ENCODE data around the gene GGT6.

Gene GGT6

DNA sequence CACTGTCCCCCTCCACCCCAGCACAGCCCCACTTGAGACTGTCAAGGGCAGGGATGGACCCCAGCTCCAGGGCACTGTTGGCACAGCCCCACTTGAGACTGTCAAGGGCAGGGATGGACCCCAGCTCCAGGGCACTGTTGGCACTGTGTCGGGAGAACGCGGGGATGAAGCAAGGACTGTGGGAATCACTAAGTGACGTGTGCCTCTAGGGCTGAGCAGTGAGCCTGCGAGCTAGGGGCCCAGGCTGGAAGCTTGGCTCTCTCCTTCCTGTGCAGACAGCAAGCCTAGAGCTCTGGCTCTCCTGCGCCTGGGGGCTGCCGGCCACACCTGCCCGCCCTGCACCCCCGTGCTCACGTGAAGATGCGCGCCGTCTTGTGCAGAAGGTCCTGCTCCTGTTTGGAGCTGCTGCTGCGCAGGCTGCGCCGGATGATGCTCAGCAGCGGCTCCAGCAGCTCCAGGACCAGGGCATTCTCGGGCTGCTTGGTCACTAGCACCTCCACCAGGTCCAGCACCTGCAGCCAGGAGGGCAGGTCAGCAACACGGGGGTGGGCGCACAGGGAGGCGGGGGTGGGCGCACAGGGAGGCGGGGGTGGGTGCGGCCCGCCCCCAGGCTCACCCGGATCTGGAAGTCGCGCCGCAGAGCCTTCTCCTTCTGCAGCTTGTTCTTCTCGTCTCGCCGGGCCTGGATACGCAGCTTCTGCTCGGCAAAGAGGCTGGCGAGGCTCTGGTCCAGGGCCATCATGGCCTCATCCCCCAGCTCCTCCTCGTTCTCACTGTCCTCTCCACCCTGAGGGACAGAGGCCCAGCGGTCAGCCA, 16.0 kb downstream of the GGT6 start:
- H3K27ac ChIP-seq (ENCODE audit: low read length): no peak overlapping the region
- no peaks in the 10 kb centered on the region for H3K79me2 ChIP-seq (ENCODE audit: low read length)
- peaks cover 4% of the 10 kb centered on the region for H3K36me3 ChIP-seq (replicated peaks; ENCODE audit: low read depth, low read length)
- no peak overlapping the region for H3K4me3 ChIP-seq (ENCODE audit: low read length)
- H3K9ac ChIP-seq (ENCODE audit: low read length): no peak overlapping the region
- no peaks in the 10 kb centered on the region for H3K9me3 ChIP-seq (ENCODE audit: insufficient read depth, low read length)
- no peaks in the 10 kb centered on the region for H3K27me3 ChIP-seq (ENCODE audit: low read depth, low read length)
- no peak for TF ChIP-seq EZH2phosphoT487 (IDR thresholded peaks at IDR 0.05; ENCODE audit: low read depth)
- TF ChIP-seq, protein P1, sequence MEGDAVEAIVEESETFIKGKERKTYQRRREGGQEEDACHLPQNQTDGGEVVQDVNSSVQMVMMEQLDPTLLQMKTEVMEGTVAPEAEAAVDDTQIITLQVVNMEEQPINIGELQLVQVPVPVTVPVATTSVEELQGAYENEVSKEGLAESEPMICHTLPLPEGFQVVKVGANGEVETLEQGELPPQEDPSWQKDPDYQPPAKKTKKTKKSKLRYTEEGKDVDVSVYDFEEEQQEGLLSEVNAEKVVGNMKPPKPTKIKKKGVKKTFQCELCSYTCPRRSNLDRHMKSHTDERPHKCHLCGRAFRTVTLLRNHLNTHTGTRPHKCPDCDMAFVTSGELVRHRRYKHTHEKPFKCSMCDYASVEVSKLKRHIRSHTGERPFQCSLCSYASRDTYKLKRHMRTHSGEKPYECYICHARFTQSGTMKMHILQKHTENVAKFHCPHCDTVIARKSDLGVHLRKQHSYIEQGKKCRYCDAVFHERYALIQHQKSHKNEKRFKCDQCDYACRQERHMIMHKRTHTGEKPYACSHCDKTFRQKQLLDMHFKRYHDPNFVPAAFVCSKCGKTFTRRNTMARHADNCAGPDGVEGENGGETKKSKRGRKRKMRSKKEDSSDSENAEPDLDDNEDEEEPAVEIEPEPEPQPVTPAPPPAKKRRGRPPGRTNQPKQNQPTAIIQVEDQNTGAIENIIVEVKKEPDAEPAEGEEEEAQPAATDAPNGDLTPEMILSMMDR (IDR thresholded peaks at IDR 0.05; ENCODE audit: low read depth, low read length): no peak
- H3K4me1 ChIP-seq (ENCODE audit: low read length): no peaks in the 10 kb centered on the region
- H2AFZ ChIP-seq (ENCODE audit: low read depth, low read length): no peak overlapping the region
- H3K4me2 ChIP-seq (ENCODE audit: low read length): no peak overlapping the region
- no peaks in the 10 kb centered on the region for H4K20me1 ChIP-seq (ENCODE audit: insufficient read depth, low read length)

DNA sequence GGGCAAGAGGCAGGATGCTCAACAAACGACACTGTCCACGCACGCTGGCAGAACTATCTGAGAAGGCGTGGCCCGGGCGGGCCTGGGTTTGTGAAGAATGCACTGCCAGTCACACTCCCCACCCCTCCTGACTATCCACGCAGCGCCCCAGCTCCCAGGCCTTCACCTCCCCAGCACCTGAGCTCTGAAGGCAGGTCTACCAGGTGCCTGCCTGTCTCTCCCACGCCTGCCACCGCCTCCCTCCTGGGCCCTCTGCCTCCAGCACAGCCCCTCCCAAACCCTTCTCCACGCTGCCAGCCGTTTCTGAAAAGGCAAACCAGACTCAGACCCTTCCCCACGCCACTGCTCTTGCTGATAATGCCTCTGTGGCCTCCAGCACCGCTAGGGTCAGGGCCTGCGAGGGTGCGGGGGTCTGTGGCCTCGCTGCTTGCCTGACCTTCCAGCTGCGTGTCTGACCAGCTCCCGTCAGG, 16.8 kb downstream of the GGT6 start:
- no peak overlapping the region for H3K9ac ChIP-seq (ENCODE audit: low read length)
- no peaks in the 10 kb centered on the region for H3K27me3 ChIP-seq (ENCODE audit: low read depth, low read length)
- H3K4me3 ChIP-seq (ENCODE audit: low read length): no peak overlapping the region
- no peaks in the 10 kb centered on the region for H3K79me2 ChIP-seq (ENCODE audit: low read length)
- no peak overlapping the region for H2AFZ ChIP-seq (ENCODE audit: low read depth, low read length)
- no peak for TF ChIP-seq EZH2phosphoT487 (IDR thresholded peaks at IDR 0.05; ENCODE audit: low read depth)
- TF ChIP-seq, protein P1 (IDR thresholded peaks at IDR 0.05; ENCODE audit: low read depth, low read length): no peak
- H3K4me1 ChIP-seq (ENCODE audit: low read length): no peaks in the 10 kb centered on the region
- H3K4me2 ChIP-seq (ENCODE audit: low read length): no peak overlapping the region
- no peak overlapping the region for H3K27ac ChIP-seq (ENCODE audit: low read length)
- H3K9me3 ChIP-seq (ENCODE audit: insufficient read depth, low read length): no peaks in the 10 kb centered on the region
- H3K36me3 ChIP-seq (replicated peaks; ENCODE audit: low read depth, low read length): peaks cover 4% of the 10 kb centered on the region
- no peaks in the 10 kb centered on the region for H4K20me1 ChIP-seq (ENCODE audit: insufficient read depth, low read length)

DNA sequence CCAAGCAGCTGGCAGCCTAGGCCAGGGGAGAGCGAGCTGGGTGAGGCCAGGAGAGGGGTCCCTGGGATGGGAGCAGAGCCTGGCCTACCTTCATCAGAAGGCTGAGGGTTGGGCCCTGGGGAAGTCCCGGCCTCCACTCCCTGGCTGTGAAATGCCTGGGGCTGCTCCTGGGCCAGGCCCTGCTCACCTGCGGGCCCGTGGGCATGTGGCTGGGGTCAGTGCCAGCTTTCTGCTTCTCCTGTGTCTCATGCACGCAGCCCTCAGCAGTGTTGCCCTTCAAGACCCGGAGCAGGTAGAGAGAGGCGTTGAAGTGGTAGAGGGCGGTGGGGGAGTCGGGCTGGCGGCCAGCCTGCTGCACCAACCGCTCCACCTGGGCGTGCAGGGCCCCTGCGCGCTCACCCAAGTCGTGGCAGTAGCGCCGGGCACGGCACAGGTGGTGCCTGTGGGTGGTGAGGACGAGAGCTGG, 17.6 kb downstream of the GGT6 start:
- no peak for TF ChIP-seq EZH2phosphoT487 (IDR thresholded peaks at IDR 0.05; ENCODE audit: low read depth)
- TF ChIP-seq, protein P1 (IDR thresholded peaks at IDR 0.05; ENCODE audit: low read depth, low read length): no peak
- H3K4me1 ChIP-seq (ENCODE audit: low read length): no peaks in the 10 kb centered on the region
- H3K79me2 ChIP-seq (ENCODE audit: low read length): no peaks in the 10 kb centered on the region
- peaks cover 5% of the 10 kb centered on the region; the same call in 1 of the 2 replicates for H4K20me1 ChIP-seq (ENCODE audit: insufficient read depth, low read length)
- H3K4me3 ChIP-seq (ENCODE audit: low read length): no peak overlapping the region
- no peaks in the 10 kb centered on the region for H3K27me3 ChIP-seq (ENCODE audit: low read depth, low read length)
- no peak overlapping the region for H3K27ac ChIP-seq (ENCODE audit: low read length)
- H3K4me2 ChIP-seq (ENCODE audit: low read length): no peak overlapping the region
- no peak overlapping the region for H3K9ac ChIP-seq (ENCODE audit: low read length)
- H3K9me3 ChIP-seq (ENCODE audit: insufficient read depth, low read length): no peaks in the 10 kb centered on the region
- no peak overlapping the region for H2AFZ ChIP-seq (ENCODE audit: low read depth, low read length)
- peaks cover 4% of the 10 kb centered on the region for H3K36me3 ChIP-seq (replicated peaks; ENCODE audit: low read depth, low read length)

DNA sequence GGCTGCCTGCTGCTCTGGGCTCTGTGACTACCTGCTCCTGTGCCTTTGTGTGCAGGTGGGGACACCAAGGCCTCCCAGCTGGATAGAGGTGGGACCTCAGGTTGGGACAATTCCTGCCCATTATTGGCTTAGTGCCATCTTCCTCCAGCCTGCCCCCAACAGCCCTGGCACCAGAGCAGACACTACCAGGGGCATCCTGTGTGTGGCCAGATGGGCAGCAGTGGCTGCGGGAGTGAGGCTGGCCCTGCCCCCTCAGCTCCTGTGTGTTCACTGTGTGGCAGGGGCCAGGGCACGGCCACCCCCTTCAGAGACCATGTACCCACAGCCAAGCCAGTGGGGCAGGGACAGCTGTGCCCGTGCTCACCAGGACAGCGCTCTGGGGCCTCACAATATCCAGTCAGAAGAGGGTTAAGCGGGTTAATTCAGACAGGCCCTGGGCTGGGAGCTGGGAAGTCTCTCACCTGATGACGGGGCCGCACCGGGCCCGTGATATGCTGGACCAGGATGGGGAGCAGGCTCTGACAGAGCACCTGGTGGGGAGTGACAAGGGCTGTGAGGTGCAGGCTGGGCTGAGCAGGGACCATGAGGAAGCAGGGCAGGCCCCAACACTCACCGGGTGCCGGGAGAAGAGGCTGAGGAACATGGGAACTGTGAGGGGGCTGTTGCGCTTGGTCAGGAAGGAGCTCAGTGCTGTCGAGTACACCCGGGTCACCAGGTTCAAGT, 18.2 kb downstream of the GGT6 start:
- Histone ChIP-seq H4K20me1 (ENCODE audit: insufficient read depth, low read length) (peaks cover 8% of the 10 kb centered on the region; the same call in 1 of the 2 replicates), H3K79me2 (ENCODE audit: low read length) (no peaks in the 10 kb centered on the region), H3K9me3 (ENCODE audit: insufficient read depth, low read length) (no peaks in the 10 kb centered on the region), H2AFZ (ENCODE audit: low read depth, low read length) (no peak overlapping the region), H3K4me3 (ENCODE audit: low read length) (no peak overlapping the region), H3K36me3 (replicated peaks; ENCODE audit: low read depth, low read length) (peaks cover 4% of the 10 kb centered on the region), H3K27ac (ENCODE audit: low read length) (no peak overlapping the region), H3K4me1 (ENCODE audit: low read length) (no peaks in the 10 kb centered on the region), H3K27me3 (ENCODE audit: low read depth, low read length) (no peaks in the 10 kb centered on the region), H3K9ac (ENCODE audit: low read length) (no peak overlapping the region), H3K4me2 (ENCODE audit: low read length) (no peak overlapping the region)
- no peak for TF ChIP-seq EZH2phosphoT487 (IDR thresholded peaks at IDR 0.05; ENCODE audit: low read depth)
- TF ChIP-seq, protein P1 (IDR thresholded peaks at IDR 0.05; ENCODE audit: low read depth, low read length): no peak

Measured in OCI-LY3 (cell line).